HepG2 (cell line): ENCODE results near the gene PPP1R14D.

ENCODE experiments used
- ATF2 ChIP-seq: sonication (generic); formaldehyde crosslinking; IDR thresholded peaks from 2 replicates; pipeline ENCODE4 v1.4.0; 2020; ENCODE audit warnings: missing genetic modification reagents
- CTCF ChIP-seq: sonication (generic); formaldehyde crosslinking; IDR thresholded peaks from 2 replicates; pipeline ENCODE4 v1.5.0; 2020; ENCODE audit warnings: mild to moderate bottlenecking, missing genetic modification reagents, moderate library complexity
- JUN ChIP-seq: sonication (generic); formaldehyde crosslinking; IDR thresholded peaks from 2 replicates; pipeline ENCODE4 v1.4.0; 2020; ENCODE audit warnings: mild to moderate bottlenecking, missing genetic modification reagents
- KAT7 ChIP-seq: IDR thresholded peaks from 2 replicates; pipeline ENCODE4 v1.6.1; 2018; ENCODE audit warnings: borderline replicate concordance, missing compliant biosample characterization
- MZF1 ChIP-seq: sonication (generic); formaldehyde crosslinking; IDR thresholded peaks from 2 replicates; pipeline ENCODE4 v1.8.1; 2023; ENCODE audit warnings: mild to moderate bottlenecking, missing genetic modification reagents, borderline replicate concordance
- SMC3 ChIP-seq: IDR thresholded peaks from 2 replicates; pipeline ENCODE4 v1.6.1; 2011; ENCODE audit warnings: low read length, improper control_type of control experiment
- SP4 ChIP-seq: sonication (generic); formaldehyde crosslinking; IDR thresholded peaks from 2 replicates; pipeline ENCODE4 v1.8.1; 2023; ENCODE audit warnings: mild to moderate bottlenecking, missing genetic modification reagents
- THRA ChIP-seq: sonication (generic); formaldehyde crosslinking; IDR thresholded peaks from 2 replicates; pipeline ENCODE4 v1.4.0; 2020; ENCODE audit warnings: missing genetic modification reagents, borderline replicate concordance
- ZFP36 ChIP-seq: fragments of 150-350 bp; IDR thresholded peaks from 2 replicates; pipeline ENCODE4 v1.6.1; 2018; ENCODE audit warnings: borderline replicate concordance, low read length, low read depth; ENCODE audit not compliant: partially characterized antibody
- ZNF337 ChIP-seq: sonication (generic); formaldehyde crosslinking; IDR thresholded peaks from 2 replicates; pipeline ENCODE4 v1.5.1; 2020; ENCODE audit warnings: missing genetic modification reagents, low read depth, mild to moderate bottlenecking, borderline replicate concordance
- ZNF644 ChIP-seq: IDR thresholded peaks from 2 replicates; pipeline ENCODE4 v1.6.1; 2016; ENCODE audit warnings: low read depth

GRCh38 chr15:40773496-40773895, 55.0 kb downstream of the PPP1R14D start:
- TF ChIP-seq ZNF337 (CRISPR knock-in tag) = no peak
- TF ChIP-seq KAT7 = no peak
- no peak for TF ChIP-seq JUN (CRISPR knock-in tag)
- TF ChIP-seq THRA = no peak
- TF ChIP-seq ZNF644 = no peak
- TF ChIP-seq SP4 = no peak
- no peak for TF ChIP-seq SMC3
- TF ChIP-seq ZFP36 = no peak
- TF ChIP-seq MZF1 = no peak
- TF ChIP-seq ATF2 (CRISPR knock-in tag) = no peak
- TF ChIP-seq CTCF (CRISPR knock-in tag) = no peak
